GM19099 (cell line): ENCODE results near the gene PLIN5.

Experiments
- POLR2A ChIP-seq: IDR thresholded peaks from 3 replicates; pipeline ENCODE4 v1.6.1; 2011; ENCODE audit warnings: low read depth; ENCODE audit not compliant: insufficient read length; ENCODE audit errors: extremely low read depth

The PLIN5 gene

DNA sequence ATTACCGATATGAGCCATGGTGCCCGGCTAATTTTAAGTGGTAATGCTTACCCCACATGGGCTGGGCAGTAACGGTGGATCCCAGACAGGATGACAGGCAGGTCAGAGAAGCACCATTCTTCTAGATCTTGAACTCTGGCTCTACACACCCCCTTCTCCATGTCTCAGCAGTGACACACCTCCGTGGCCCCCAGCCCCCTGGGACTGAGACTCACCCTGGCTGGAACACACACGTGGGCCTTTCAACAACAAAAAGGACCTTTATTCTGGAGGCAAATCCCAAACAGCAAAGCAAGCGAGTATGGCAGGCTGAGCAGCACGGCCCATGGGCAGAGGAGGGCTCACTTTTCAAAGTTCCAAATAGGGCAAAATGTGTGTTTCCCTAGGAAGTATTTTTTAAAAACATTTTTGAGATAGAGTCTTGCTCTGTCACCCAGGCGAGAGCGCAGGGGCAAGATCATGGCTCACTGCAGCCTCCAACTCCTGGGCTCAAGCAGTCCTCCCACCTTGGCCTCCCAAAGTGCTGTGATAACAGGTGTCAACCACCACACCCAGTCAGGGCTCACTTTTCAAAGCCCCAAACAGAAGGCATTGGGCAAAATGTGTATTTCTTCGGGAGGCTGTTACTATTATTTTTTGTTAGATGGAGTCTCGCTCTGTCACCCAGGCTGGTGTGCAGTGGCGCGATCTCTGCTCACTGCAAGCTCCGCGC, 12.6 kb downstream of the PLIN5 start:
- TF ChIP-seq POLR2A: no peak

- no peak for TF ChIP-seq POLR2A
Observed at GRCh38 chr19:4521888-4522242, 13.2 kb downstream of the PLIN5 start.

GRCh38 chr19:4521170-4521887, 13.7 kb downstream of the PLIN5 start:
- TF ChIP-seq POLR2A: no peak

- no peak for TF ChIP-seq POLR2A
Observed at GRCh38 chr19:4519521-4520277, 15.3 kb downstream of the PLIN5 start.

GRCh38 chr19:4519172-4519496, 15.9 kb downstream of the PLIN5 start:
- TF ChIP-seq POLR2A: no peak

- TF ChIP-seq POLR2A: no peak
Observed at GRCh38 chr19:4518345-4519171, 16.5 kb downstream of the PLIN5 start, which contains the start of gene PLIN4. TSS of gene PLIN4 (minus strand) at chr19:4518486. CDS start at chr19:4518272, 214 bp downstream.

- no peak for TF ChIP-seq POLR2A
Observed at GRCh38 chr19:4517451-4518057, 17.5 kb downstream of the PLIN5 start.

DNA sequence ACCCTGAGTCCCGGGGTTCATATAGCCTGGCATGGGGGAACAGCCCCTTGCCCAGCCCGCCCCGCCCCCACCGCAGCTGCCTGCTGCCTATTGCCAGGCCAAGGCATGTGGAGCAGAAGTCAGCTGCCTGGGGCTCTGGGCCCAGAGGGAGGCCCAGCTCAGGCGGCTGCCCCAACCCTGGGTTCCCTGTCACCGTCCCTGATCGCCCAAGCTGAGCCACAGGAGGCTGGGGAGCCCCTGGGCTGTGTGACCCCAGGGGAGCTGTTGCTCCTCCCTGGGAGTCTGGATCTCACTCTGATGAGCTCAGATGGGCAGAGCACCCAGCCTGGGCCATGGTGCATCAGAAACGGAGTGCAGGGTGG, 18.1 kb downstream of the PLIN5 start:
- no peak for TF ChIP-seq POLR2A

DNA sequence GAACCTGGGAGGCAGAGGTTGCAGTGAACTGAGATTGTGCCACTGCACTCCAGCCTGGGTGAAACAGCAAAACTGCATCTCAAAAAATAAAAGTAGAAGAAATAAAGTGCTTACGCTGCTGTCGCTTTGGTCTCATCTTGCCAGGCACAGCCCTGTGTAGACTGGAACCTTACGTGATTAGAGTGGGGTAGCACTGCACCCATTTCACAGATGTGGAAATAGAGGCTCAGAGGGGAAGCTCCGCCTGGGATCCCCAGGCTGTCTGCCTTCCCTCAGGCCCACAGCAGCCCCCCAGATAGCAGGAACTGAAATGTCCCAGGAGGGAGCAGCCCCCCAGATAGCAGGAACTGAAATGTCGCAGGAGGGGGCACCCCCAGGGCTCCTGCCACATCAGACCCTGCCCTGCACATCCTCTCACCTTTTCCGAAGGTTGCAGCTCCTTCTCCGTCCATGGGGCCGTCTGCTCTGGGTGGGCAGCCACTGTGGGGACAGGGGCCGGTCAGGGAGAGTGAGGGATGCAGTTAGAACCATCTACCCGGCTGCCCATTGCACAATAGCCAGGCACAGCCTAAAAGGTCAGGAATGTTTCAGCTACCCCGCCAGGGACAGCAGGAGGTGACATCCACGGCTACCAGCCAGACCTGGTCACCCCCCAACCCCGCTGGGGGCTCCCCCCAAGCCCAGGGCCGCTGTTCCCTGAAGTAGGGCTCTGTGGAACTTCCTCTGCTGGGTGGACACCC, 18.7 kb downstream of the PLIN5 start:
- no peak for TF ChIP-seq POLR2A

- no peak for TF ChIP-seq POLR2A
Observed at GRCh38 chr19:4515732-4516131, 19.3 kb downstream of the PLIN5 start.

DNA sequence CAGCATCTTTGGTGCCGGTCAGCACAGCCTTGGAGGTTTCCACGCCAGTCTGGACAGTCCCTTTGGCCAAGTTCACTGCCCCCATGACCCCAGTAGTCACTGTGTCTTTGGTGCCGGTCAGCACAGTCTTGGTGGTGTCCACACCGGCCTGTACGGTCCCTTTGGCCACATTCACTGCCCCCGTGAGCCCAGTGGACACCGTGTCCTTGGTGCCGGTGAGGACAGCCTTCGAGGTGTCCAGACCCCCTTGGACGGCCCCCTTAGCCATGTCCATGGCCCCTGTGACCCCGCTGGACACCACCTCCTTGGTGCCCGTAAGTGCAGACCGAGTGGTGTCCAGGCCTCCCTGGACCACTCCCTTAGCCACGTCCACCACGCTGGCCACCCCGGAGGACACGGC, 21.8 kb downstream of the PLIN5 start:
- no peak for TF ChIP-seq POLR2A

- TF ChIP-seq POLR2A: no peak
Observed at GRCh38 chr19:4512070-4512469, 23.0 kb downstream of the PLIN5 start.

DNA sequence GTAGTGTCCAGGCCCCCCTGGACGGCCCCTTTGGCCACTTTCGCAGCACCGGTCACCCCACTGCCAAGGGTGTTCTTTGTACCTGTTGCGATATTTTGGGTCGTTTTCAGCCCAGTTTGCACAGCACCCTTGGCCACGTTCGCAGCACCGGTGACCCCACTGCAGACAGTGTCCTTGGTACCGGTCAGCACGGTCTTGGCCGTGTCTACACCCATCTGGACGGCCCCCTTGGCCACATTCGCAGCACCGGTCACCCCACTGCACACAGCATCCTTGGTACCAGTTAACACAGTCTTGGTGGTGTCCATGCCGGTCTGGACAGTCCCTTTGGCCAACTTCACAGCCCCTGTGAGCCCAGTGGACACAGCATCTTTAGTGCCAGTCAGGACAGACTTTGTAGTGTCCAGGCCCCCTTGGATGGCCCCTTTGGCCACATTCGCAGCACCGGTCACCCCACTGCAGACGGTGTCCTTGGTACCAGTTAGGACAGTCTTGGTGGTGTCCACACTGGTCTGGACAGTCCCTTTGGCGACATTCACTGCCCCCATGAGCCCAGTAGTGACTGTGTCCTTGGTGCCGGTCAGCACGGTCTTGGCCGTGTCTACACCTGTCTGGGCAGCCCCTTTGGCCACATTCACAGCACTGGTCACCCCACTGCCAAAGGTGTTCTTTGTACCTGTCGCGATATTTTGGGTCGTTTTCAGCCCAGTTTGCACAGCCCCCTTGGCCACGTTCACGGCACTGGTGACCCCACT, 23.5 kb downstream of the PLIN5 start:
- no peak for TF ChIP-seq POLR2A
